Activated CD8-positive, alpha-beta memory T cell treated with anti-CD3 and anti-CD28 coated beads, Interleukin-2, amount 50 U/mL, for 4 hours (primary cell): Measurements from ENCODE around the gene ISLR.

Experiments
- DNase-seq: peaks from one replicate; pipeline ENCODE4 v3.0.0-alpha.2; 2020

Gene ISLR

GRCh38 chr15:74197176-74197965 is 23.9 kb downstream of the ISLR start:
- DNase-seq: no peak

- DNase-seq: no peak
Observed at GRCh38 chr15:74199297-74199652, 25.8 kb downstream of the ISLR start.

GRCh38 chr15:74200412-74200815 is 26.9 kb downstream of the ISLR start:
- DNase-seq: no peak

GRCh38 chr15:74200871-74201419 is 27.4 kb downstream of the ISLR start:
- no peak for DNase-seq

GRCh38 chr15:74201710-74202420 is 28.4 kb downstream of the ISLR start:
- no peak for DNase-seq

- no peak for DNase-seq
Observed at GRCh38 chr15:74202452-74203401, 29.2 kb downstream of the ISLR start, which contains the start of gene STRA6. Gene STRA6 (minus strand): TSS chr15:74202787. CDS start chr15:74202267, 520 bp downstream.

- DNase-seq: no peak
Observed at GRCh38 chr15:74203914-74204431, 30.5 kb downstream of the ISLR start.

GRCh38 chr15:74205582-74205947 is 32.1 kb downstream of the ISLR start:
- no peak for DNase-seq

- DNase-seq: no peak
Observed at GRCh38 chr15:74206801-74207281, 33.3 kb downstream of the ISLR start.

- DNase-seq: no peak
Observed at GRCh38 chr15:74207652-74208440, 34.3 kb downstream of the ISLR start.

GRCh38 chr15:74208496-74208895 is 35.0 kb downstream of the ISLR start:
- no peak for DNase-seq

- no peak for DNase-seq
Observed at GRCh38 chr15:74208901-74209559, 35.5 kb downstream of the ISLR start.

GRCh38 chr15:74209560-74209958 is 36.0 kb downstream of the ISLR start:
- DNase-seq: no peak

- DNase-seq: no peak
Observed at GRCh38 chr15:74209997-74210671, 36.6 kb downstream of the ISLR start.

GRCh38 chr15:74210729-74211128 is 37.2 kb downstream of the ISLR start:
- no peak for DNase-seq

- DNase-seq: no peak
Observed at GRCh38 chr15:74211656-74212055, 38.1 kb downstream of the ISLR start.

GRCh38 chr15:74212494-74212893 is 39.0 kb downstream of the ISLR start:
- no peak for DNase-seq

- DNase-seq: no peak
Observed at GRCh38 chr15:74213858-74214284, 40.4 kb downstream of the ISLR start.

GRCh38 chr15:74214324-74215021 is 41.0 kb downstream of the ISLR start:
- DNase-seq: no peak

- DNase-seq: no peak
Observed at GRCh38 chr15:74215958-74216357, 42.4 kb downstream of the ISLR start.
